ENCODE measurements around the gene FEZ2. TPM values are rescaled to one million over a fixed set of nuclear protein-coding genes. Genes with fewer than 3 reads are reported as not detected.
A peak's percentile ranks its signal among the peaks of the same experiment; 100 is the strongest.

Gene FEZ2
- total and polyA plus RNA-seq, 2 experiments from 2014 or later, result 28.0 to 32.9 TPM

DNA sequence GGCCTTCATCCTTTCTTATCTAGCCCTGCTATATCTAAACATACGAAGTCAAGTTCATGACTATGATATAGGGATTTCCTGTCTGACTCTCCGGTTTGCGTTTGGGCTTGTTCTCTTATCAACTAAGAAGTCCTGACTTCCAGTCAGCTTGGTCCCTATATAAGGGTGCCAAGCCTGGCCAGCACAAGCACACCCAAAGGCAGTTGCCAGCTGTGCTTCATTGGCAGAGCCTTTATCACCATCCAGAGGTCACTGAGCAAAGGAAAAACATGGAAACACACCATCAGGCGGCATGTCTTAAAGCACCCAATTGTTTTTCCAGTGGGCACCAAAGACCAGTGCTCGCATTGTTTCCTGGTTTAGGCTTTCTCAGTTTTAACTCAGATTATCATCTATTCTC lies 72.7 kb downstream of the FEZ2 start:
- H3K27ac ChIP-seq (ENCODE audit: low read depth), result 0 out of 2 replicates have a peak overlapping the region, but pooled peaks have one; percentile 14
- H3K36me3 ChIP-seq (ENCODE audit: insufficient read depth), result peaks cover 33% of the 10 kb centered on the region; the same call in 1 of the 2 replicates
- H2AFZ ChIP-seq, result no peak overlapping the region
- ATAC-seq (no peak), DNase-seq (ENCODE audit: low spot score) (no peak)
- peaks cover 11% of the 10 kb centered on the region; the same call in 2 of the 3 replicates for H3K4me1 Mint-ChIP-seq
- H3K27me3 ChIP-seq (ENCODE audit: insufficient read depth), result no peaks in the 10 kb centered on the region
- H3K9me2 ChIP-seq (ENCODE audit: insufficient read depth), result no peaks in the 10 kb centered on the region
- no peaks in the 10 kb centered on the region for H3F3A ChIP-seq (replicated peaks; ENCODE audit: low read depth)
- no peaks in the 10 kb centered on the region for H3K27me3 Mint-ChIP-seq (ENCODE audit: insufficient read depth, low read depth, poor library complexity)
- no peak overlapping the region for H3K4me3 ChIP-seq
- H3K4me1 ChIP-seq (ENCODE audit: insufficient read depth), result no peaks in the 10 kb centered on the region; the same call in 1 of the 2 replicates
- H3K36me3 Mint-ChIP-seq (ENCODE audit: low read depth), result peaks cover 26% of the 10 kb centered on the region
- no peak overlapping the region for H3K4me2 ChIP-seq
- 0 out of 2 replicates have a peak, but pooled peaks cover 4% of the 10 kb centered on the region for H3K79me2 ChIP-seq (replicated peaks; ENCODE audit: insufficient read depth)
- H3K4me3 Mint-ChIP-seq, result no peak overlapping the region
- TF ChIP-seq POLR2AphosphoS5 (IDR thresholded peaks at IDR 0.05; ENCODE audit: low read depth), result no peak
- TF ChIP-seq ZNF114 (CRISPR knock-in tag; IDR thresholded peaks at IDR 0.05), result no peak
- TF ChIP-seq EZH2 (IDR thresholded peaks at IDR 0.05; ENCODE audit: low read depth, unreplicated experiment), result no peak
- TF ChIP-seq JUNB (IDR thresholded peaks at IDR 0.05; ENCODE audit: unreplicated experiment), result no peak
- TF ChIP-seq, protein P1, sequence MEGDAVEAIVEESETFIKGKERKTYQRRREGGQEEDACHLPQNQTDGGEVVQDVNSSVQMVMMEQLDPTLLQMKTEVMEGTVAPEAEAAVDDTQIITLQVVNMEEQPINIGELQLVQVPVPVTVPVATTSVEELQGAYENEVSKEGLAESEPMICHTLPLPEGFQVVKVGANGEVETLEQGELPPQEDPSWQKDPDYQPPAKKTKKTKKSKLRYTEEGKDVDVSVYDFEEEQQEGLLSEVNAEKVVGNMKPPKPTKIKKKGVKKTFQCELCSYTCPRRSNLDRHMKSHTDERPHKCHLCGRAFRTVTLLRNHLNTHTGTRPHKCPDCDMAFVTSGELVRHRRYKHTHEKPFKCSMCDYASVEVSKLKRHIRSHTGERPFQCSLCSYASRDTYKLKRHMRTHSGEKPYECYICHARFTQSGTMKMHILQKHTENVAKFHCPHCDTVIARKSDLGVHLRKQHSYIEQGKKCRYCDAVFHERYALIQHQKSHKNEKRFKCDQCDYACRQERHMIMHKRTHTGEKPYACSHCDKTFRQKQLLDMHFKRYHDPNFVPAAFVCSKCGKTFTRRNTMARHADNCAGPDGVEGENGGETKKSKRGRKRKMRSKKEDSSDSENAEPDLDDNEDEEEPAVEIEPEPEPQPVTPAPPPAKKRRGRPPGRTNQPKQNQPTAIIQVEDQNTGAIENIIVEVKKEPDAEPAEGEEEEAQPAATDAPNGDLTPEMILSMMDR (conservative IDR thresholded peaks at IDR 0.05; ENCODE audit: low read depth in 2 of 2), result no peak
- TF ChIP-seq CREB1 (CRISPR knock-in tag; IDR thresholded peaks at IDR 0.05; ENCODE audit: low read depth), result no peak
- TF ChIP-seq, protein P2, sequence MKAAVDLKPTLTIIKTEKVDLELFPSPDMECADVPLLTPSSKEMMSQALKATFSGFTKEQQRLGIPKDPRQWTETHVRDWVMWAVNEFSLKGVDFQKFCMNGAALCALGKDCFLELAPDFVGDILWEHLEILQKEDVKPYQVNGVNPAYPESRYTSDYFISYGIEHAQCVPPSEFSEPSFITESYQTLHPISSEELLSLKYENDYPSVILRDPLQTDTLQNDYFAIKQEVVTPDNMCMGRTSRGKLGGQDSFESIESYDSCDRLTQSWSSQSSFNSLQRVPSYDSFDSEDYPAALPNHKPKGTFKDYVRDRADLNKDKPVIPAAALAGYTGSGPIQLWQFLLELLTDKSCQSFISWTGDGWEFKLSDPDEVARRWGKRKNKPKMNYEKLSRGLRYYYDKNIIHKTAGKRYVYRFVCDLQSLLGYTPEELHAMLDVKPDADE (IDR thresholded peaks at IDR 0.05), result no peak
- TF ChIP-seq, protein P3, sequence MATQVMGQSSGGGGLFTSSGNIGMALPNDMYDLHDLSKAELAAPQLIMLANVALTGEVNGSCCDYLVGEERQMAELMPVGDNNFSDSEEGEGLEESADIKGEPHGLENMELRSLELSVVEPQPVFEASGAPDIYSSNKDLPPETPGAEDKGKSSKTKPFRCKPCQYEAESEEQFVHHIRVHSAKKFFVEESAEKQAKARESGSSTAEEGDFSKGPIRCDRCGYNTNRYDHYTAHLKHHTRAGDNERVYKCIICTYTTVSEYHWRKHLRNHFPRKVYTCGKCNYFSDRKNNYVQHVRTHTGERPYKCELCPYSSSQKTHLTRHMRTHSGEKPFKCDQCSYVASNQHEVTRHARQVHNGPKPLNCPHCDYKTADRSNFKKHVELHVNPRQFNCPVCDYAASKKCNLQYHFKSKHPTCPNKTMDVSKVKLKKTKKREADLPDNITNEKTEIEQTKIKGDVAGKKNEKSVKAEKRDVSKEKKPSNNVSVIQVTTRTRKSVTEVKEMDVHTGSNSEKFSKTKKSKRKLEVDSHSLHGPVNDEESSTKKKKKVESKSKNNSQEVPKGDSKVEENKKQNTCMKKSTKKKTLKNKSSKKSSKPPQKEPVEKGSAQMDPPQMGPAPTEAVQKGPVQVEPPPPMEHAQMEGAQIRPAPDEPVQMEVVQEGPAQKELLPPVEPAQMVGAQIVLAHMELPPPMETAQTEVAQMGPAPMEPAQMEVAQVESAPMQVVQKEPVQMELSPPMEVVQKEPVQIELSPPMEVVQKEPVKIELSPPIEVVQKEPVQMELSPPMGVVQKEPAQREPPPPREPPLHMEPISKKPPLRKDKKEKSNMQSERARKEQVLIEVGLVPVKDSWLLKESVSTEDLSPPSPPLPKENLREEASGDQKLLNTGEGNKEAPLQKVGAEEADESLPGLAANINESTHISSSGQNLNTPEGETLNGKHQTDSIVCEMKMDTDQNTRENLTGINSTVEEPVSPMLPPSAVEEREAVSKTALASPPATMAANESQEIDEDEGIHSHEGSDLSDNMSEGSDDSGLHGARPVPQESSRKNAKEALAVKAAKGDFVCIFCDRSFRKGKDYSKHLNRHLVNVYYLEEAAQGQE (IDR thresholded peaks at IDR 0.05; ENCODE audit: unreplicated experiment), result no peak
- TF ChIP-seq STAT1 (IDR thresholded peaks at IDR 0.05; ENCODE audit: unreplicated experiment), result no peak
- TF ChIP-seq, protein P4, sequence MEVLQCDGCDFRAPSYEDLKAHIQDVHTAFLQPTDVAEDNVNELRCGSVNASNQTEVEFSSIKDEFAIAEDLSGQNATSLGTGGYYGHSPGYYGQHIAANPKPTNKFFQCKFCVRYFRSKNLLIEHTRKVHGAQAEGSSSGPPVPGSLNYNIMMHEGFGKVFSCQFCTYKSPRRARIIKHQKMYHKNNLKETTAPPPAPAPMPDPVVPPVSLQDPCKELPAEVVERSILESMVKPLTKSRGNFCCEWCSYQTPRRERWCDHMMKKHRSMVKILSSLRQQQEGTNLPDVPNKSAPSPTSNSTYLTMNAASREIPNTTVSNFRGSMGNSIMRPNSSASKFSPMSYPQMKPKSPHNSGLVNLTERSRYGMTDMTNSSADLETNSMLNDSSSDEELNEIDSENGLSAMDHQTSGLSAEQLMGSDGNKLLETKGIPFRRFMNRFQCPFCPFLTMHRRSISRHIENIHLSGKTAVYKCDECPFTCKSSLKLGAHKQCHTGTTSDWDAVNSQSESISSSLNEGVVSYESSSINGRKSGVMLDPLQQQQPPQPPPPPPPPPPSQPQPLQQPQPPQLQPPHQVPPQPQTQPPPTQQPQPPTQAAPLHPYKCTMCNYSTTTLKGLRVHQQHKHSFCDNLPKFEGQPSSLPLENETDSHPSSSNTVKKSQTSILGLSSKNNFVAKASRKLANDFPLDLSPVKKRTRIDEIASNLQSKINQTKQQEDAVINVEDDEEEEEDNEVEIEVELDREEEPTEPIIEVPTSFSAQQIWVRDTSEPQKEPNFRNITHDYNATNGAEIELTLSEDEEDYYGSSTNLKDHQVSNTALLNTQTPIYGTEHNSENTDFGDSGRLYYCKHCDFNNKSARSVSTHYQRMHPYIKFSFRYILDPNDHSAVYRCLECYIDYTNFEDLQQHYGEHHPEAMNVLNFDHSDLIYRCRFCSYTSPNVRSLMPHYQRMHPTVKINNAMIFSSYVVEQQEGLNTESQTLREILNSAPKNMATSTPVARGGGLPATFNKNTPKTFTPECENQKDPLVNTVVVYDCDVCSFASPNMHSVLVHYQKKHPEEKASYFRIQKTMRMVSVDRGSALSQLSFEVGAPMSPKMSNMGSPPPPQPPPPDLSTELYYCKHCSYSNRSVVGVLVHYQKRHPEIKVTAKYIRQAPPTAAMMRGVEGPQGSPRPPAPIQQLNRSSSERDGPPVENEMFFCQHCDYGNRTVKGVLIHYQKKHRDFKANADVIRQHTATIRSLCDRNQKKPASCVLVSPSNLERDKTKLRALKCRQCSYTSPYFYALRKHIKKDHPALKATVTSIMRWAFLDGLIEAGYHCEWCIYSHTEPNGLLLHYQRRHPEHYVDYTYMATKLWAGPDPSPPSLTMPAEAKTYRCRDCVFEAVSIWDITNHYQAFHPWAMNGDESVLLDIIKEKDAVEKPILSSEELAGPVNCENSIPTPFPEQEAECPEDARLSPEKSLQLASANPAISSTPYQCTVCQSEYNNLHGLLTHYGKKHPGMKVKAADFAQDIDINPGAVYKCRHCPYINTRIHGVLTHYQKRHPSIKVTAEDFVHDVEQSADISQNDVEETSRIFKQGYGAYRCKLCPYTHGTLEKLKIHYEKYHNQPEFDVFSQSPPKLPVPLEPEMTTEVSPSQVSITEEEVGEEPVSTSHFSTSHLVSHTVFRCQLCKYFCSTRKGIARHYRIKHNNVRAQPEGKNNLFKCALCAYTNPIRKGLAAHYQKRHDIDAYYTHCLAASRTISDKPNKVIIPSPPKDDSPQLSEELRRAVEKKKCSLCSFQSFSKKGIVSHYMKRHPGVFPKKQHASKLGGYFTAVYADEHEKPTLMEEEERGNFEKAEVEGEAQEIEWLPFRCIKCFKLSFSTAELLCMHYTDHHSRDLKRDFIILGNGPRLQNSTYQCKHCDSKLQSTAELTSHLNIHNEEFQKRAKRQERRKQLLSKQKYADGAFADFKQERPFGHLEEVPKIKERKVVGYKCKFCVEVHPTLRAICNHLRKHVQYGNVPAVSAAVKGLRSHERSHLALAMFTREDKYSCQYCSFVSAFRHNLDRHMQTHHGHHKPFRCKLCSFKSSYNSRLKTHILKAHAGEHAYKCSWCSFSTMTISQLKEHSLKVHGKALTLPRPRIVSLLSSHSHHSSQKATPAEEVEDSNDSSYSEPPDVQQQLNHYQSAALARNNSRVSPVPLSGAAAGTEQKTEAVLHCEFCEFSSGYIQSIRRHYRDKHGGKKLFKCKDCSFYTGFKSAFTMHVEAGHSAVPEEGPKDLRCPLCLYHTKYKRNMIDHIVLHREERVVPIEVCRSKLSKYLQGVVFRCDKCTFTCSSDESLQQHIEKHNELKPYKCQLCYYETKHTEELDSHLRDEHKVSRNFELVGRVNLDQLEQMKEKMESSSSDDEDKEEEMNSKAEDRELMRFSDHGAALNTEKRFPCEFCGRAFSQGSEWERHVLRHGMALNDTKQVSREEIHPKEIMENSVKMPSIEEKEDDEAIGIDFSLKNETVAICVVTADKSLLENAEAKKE (CRISPR knock-in tag; IDR thresholded peaks at IDR 0.05), result no peak
- no peak for TF ChIP-seq ZNF331 (CRISPR knock-in tag; IDR thresholded peaks at IDR 0.05; ENCODE audit: low read depth)
- TF ChIP-seq NANOG (IDR thresholded peaks at IDR 0.05; ENCODE audit: borderline replicate concordance), result no peak
- no peak for TF ChIP-seq EZH2phosphoT487 (IDR thresholded peaks at IDR 0.05; ENCODE audit: unreplicated experiment)
- no peak overlapping the region; the same call in 1 of the 2 replicates for H3K27ac Mint-ChIP-seq
- H4K20me1 ChIP-seq (replicated peaks; ENCODE audit: insufficient read depth), result 0 out of 2 replicates have a peak, but pooled peaks cover 5% of the 10 kb centered on the region
- H3K9me3 Mint-ChIP-seq, result no peaks in the 10 kb centered on the region

All from GM23338 (cell line).